ENCODE data around the gene TNIK.

DNA sequence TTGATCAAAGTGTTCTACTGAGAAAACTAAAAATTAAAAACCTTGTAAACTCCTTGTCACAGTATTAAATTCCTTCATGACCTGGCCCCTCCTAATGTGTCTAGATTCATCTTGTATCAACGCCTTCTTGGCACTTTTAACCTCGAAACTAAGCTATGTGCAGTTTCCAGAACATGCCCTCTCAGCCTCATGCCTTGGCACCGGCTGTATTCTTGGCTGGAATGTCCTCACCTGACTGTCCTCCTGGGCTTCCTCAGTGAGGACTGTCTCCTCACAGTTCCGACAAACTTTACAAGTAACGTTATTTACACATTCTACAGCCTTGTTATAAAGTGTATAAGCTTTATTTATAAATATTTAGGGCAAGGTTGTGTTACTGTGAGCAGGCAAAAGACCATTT is 237.2 kb downstream of the TNIK start:
- TF ChIP-seq, protein P1, sequence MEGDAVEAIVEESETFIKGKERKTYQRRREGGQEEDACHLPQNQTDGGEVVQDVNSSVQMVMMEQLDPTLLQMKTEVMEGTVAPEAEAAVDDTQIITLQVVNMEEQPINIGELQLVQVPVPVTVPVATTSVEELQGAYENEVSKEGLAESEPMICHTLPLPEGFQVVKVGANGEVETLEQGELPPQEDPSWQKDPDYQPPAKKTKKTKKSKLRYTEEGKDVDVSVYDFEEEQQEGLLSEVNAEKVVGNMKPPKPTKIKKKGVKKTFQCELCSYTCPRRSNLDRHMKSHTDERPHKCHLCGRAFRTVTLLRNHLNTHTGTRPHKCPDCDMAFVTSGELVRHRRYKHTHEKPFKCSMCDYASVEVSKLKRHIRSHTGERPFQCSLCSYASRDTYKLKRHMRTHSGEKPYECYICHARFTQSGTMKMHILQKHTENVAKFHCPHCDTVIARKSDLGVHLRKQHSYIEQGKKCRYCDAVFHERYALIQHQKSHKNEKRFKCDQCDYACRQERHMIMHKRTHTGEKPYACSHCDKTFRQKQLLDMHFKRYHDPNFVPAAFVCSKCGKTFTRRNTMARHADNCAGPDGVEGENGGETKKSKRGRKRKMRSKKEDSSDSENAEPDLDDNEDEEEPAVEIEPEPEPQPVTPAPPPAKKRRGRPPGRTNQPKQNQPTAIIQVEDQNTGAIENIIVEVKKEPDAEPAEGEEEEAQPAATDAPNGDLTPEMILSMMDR (IDR thresholded peaks at IDR 0.05), result no peak
- TF ChIP-seq POLR2A (IDR thresholded peaks at IDR 0.05) (no peak), POLR2AphosphoS5 (IDR thresholded peaks at IDR 0.05) (no peak), EP300 (IDR thresholded peaks at IDR 0.05) (no peak)

Data from upper lobe of left lung (tissue), 4 donors.